ENCODE results near the gene MYRIP.

Gene MYRIP

GRCh38 chr3:40208251-40208650 lies 398.8 kb downstream of the MYRIP start:
- Histone ChIP-seq H3K4me1 (ENCODE audit: control insufficient read depth, insufficient read depth, low read length) (0 out of 2 replicates have a peak, but pooled peaks cover 3% of the 10 kb centered on the region), H3K27me3 (ENCODE audit: control insufficient read depth, insufficient read depth, low read length) (no peaks in the 10 kb centered on the region), H3K36me3 (ENCODE audit: control insufficient read depth, insufficient read depth, low read length) (no peaks in the 10 kb centered on the region), H3K27ac (ENCODE audit: low read depth, low read length) (no peak overlapping the region), H3K4me3 (ENCODE audit: low read depth, low read length) (no peak overlapping the region), H3K9me3 (ENCODE audit: control insufficient read depth, insufficient read depth, low read depth, low read length) (no peaks in the 10 kb centered on the region), H3K9ac (ENCODE audit: low read length) (no peak overlapping the region)

- Histone ChIP-seq H3K4me1 (ENCODE audit: control insufficient read depth, insufficient read depth, low read length) (no peaks in the 10 kb centered on the region), H3K36me3 (ENCODE audit: control insufficient read depth, insufficient read depth, low read length) (no peaks in the 10 kb centered on the region), H3K4me3 (ENCODE audit: low read depth, low read length) (no peak overlapping the region), H3K27ac (ENCODE audit: low read depth, low read length) (no peak overlapping the region), H3K9ac (ENCODE audit: low read length) (no peak overlapping the region), H3K9me3 (ENCODE audit: control insufficient read depth, insufficient read depth, low read depth, low read length) (no peaks in the 10 kb centered on the region), H3K27me3 (ENCODE audit: control insufficient read depth, insufficient read depth, low read length) (no peaks in the 10 kb centered on the region)
Measured at GRCh38 chr3:40211579-40211978, 402.2 kb downstream of the MYRIP start.

GRCh38 chr3:40213556-40213955 lies 404.1 kb downstream of the MYRIP start:
- H3K27ac ChIP-seq (ENCODE audit: low read depth, low read length): no peak overlapping the region
- no peaks in the 10 kb centered on the region for H3K36me3 ChIP-seq (ENCODE audit: control insufficient read depth, insufficient read depth, low read length)
- H3K9me3 ChIP-seq (ENCODE audit: control insufficient read depth, insufficient read depth, low read depth, low read length): no peaks in the 10 kb centered on the region
- H3K9ac ChIP-seq (ENCODE audit: low read length): no peak overlapping the region
- no peaks in the 10 kb centered on the region for H3K27me3 ChIP-seq (ENCODE audit: control insufficient read depth, insufficient read depth, low read length)
- no peaks in the 10 kb centered on the region for H3K4me1 ChIP-seq (ENCODE audit: control insufficient read depth, insufficient read depth, low read length)
- H3K4me3 ChIP-seq (ENCODE audit: low read depth, low read length): no peak overlapping the region

DNA sequence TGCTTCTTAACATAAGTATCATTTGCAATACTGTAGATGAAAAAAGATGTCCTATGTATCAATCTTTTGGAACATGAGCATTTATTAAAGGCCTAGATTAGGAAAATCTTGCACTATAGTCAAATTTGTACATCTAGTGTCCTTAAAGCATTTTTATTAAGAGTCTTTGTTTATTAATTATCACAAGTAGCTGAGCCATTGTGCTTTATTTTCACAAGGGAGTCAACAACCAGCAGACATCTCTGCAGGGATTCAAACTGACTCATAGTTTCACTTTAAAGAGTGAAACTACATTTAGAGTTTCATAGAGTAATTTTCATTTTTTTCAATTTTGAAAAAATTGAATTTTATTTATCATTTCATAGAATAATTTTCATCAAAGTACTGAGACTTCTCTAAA lies 405.6 kb downstream of the MYRIP start:
- H3K9ac ChIP-seq (ENCODE audit: low read length): no peak overlapping the region
- H3K9me3 ChIP-seq (ENCODE audit: control insufficient read depth, insufficient read depth, low read depth, low read length): no peaks in the 10 kb centered on the region
- no peak overlapping the region for H3K27ac ChIP-seq (ENCODE audit: low read depth, low read length)
- H3K27me3 ChIP-seq (ENCODE audit: control insufficient read depth, insufficient read depth, low read length): no peaks in the 10 kb centered on the region
- no peaks in the 10 kb centered on the region for H3K4me1 ChIP-seq (ENCODE audit: control insufficient read depth, insufficient read depth, low read length)
- no peaks in the 10 kb centered on the region for H3K36me3 ChIP-seq (ENCODE audit: control insufficient read depth, insufficient read depth, low read length)
- H3K4me3 ChIP-seq (ENCODE audit: low read depth, low read length): no peak overlapping the region

- no peaks in the 10 kb centered on the region for H3K27me3 ChIP-seq (ENCODE audit: control insufficient read depth, insufficient read depth, low read length)
- H3K9me3 ChIP-seq (ENCODE audit: control insufficient read depth, insufficient read depth, low read depth, low read length): no peaks in the 10 kb centered on the region
- no peaks in the 10 kb centered on the region for H3K36me3 ChIP-seq (ENCODE audit: control insufficient read depth, insufficient read depth, low read length)
- no peak overlapping the region for H3K27ac ChIP-seq (ENCODE audit: low read depth, low read length)
- no peak overlapping the region for H3K4me3 ChIP-seq (ENCODE audit: low read depth, low read length)
- H3K4me1 ChIP-seq (ENCODE audit: control insufficient read depth, insufficient read depth, low read length): no peaks in the 10 kb centered on the region
- no peak overlapping the region for H3K9ac ChIP-seq (ENCODE audit: low read length)
Measured at GRCh38 chr3:40216471-40216870, 407.1 kb downstream of the MYRIP start.

GRCh38 chr3:40223856-40224255 lies 414.4 kb downstream of the MYRIP start:
- Histone ChIP-seq H3K9me3 (ENCODE audit: control insufficient read depth, insufficient read depth, low read depth, low read length) (no peaks in the 10 kb centered on the region), H3K36me3 (ENCODE audit: control insufficient read depth, insufficient read depth, low read length) (no peaks in the 10 kb centered on the region), H3K4me1 (ENCODE audit: control insufficient read depth, insufficient read depth, low read length) (no peaks in the 10 kb centered on the region), H3K27ac (ENCODE audit: low read depth, low read length) (no peak overlapping the region), H3K27me3 (ENCODE audit: control insufficient read depth, insufficient read depth, low read length) (no peaks in the 10 kb centered on the region), H3K4me3 (ENCODE audit: low read depth, low read length) (no peak overlapping the region), H3K9ac (ENCODE audit: low read length) (no peak overlapping the region)

DNA sequence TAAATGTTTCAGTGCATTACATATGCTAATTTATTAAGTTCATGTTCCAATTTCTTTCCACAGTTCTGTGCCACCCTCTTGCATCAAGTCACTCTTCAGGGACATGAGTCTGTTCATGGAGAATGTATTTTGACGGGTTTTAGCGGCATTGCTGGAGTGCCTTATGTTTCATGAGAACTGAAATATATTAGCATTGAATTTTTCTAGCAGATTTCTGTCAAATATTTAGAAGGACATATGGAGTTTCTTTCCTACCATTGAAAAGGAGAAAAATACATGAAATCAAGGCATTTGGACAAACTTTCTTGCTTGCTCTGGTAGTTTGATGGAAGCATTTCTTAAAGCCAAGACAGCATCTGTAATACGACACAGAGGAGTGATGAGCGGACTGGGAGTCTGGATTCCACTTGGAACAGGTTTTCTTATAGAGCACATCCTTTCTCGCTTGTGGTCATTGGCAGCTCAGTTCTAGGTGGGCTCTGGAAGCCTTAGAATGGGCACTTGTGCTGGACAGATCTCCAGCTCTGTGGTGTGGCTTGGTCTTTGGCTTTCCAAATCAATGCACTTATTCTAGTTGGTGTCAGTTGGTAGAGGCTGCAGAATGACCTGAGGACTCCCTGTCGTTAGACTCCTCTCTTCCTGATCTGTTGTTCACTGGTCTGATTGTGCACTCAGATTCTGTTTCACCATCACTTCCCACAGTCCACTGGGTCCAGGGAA lies 415.5 kb downstream of the MYRIP start:
- Histone ChIP-seq H3K36me3 (ENCODE audit: control insufficient read depth, insufficient read depth, low read length) (no peaks in the 10 kb centered on the region), H3K27ac (ENCODE audit: low read depth, low read length) (no peak overlapping the region), H3K9ac (ENCODE audit: low read length) (no peak overlapping the region), H3K4me1 (ENCODE audit: control insufficient read depth, insufficient read depth, low read length) (no peaks in the 10 kb centered on the region), H3K27me3 (ENCODE audit: control insufficient read depth, insufficient read depth, low read length) (no peaks in the 10 kb centered on the region), H3K4me3 (ENCODE audit: low read depth, low read length) (no peak overlapping the region), H3K9me3 (ENCODE audit: control insufficient read depth, insufficient read depth, low read depth, low read length) (no peaks in the 10 kb centered on the region)

DNA sequence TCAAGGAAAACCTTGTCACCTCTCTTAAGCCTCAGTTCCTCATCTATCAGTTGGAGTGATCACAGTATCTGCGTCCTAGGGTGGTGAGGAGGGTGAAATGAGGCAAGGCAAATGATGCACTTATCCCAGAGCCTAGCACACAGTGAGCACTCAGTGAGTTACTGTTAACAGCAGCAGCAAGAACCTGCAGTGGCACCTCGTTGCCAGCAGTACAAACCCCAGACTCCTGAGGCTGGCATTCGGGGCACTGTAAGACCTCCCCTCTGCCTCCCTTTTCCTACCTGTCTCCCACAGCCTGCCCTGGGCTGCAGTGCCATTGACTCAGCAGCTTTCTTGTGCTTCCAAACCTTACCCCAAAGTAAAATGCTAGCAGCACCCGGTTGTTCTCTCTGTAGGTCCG lies 417.2 kb downstream of the MYRIP start:
- Histone ChIP-seq H3K9ac (ENCODE audit: low read length) (no peak overlapping the region), H3K27ac (ENCODE audit: low read depth, low read length) (no peak overlapping the region), H3K9me3 (ENCODE audit: control insufficient read depth, insufficient read depth, low read depth, low read length) (no peaks in the 10 kb centered on the region), H3K36me3 (ENCODE audit: control insufficient read depth, insufficient read depth, low read length) (no peaks in the 10 kb centered on the region), H3K4me1 (ENCODE audit: control insufficient read depth, insufficient read depth, low read length) (no peaks in the 10 kb centered on the region), H3K27me3 (ENCODE audit: control insufficient read depth, insufficient read depth, low read length) (no peaks in the 10 kb centered on the region), H3K4me3 (ENCODE audit: low read depth, low read length) (no peak overlapping the region)

DNA sequence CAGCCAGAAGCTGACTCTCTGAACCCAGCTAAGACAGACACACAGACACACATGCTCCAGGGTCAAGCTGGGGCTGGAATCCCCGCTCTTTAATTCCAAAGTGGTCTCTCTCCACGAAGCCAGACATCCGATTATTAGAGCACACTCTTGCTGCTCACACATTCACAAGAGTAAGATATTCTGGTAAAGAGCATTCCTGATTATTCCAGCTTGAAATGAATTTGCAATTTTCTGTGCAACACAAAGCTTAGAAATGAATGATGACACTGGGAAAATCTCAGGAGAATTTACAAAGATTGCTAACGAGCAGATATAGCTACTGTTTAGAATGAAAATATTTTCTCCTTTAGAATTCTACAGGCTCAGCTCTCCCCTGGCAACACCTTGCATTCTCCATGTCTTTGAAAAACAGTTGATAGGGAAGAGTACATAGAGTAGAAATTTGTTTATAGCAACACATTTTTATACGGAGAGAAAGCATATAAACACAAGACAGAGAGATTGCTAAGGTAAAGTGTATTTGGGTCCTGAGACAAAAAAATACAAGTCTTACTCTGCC lies 419.5 kb downstream of the MYRIP start:
- no peaks in the 10 kb centered on the region for H3K9me3 ChIP-seq (ENCODE audit: control insufficient read depth, insufficient read depth, low read depth, low read length)
- no peak overlapping the region for H3K4me3 ChIP-seq (ENCODE audit: low read depth, low read length)
- H3K9ac ChIP-seq (ENCODE audit: low read length): no peak overlapping the region
- no peaks in the 10 kb centered on the region for H3K36me3 ChIP-seq (ENCODE audit: control insufficient read depth, insufficient read depth, low read length)
- H3K27ac ChIP-seq (ENCODE audit: low read depth, low read length): no peak overlapping the region
- H3K4me1 ChIP-seq (ENCODE audit: control insufficient read depth, insufficient read depth, low read length): no peaks in the 10 kb centered on the region
- no peaks in the 10 kb centered on the region for H3K27me3 ChIP-seq (ENCODE audit: control insufficient read depth, insufficient read depth, low read length)

- Histone ChIP-seq H3K27me3 (ENCODE audit: control insufficient read depth, insufficient read depth, low read length) (no peaks in the 10 kb centered on the region), H3K4me1 (ENCODE audit: control insufficient read depth, insufficient read depth, low read length) (no peaks in the 10 kb centered on the region), H3K36me3 (ENCODE audit: control insufficient read depth, insufficient read depth, low read length) (no peaks in the 10 kb centered on the region), H3K4me3 (ENCODE audit: low read depth, low read length) (no peak overlapping the region), H3K27ac (ENCODE audit: low read depth, low read length) (no peak overlapping the region), H3K9me3 (ENCODE audit: control insufficient read depth, insufficient read depth, low read depth, low read length) (no peaks in the 10 kb centered on the region), H3K9ac (ENCODE audit: low read length) (no peak overlapping the region)
Measured at GRCh38 chr3:40229386-40229785, 420.0 kb downstream of the MYRIP start.

DNA sequence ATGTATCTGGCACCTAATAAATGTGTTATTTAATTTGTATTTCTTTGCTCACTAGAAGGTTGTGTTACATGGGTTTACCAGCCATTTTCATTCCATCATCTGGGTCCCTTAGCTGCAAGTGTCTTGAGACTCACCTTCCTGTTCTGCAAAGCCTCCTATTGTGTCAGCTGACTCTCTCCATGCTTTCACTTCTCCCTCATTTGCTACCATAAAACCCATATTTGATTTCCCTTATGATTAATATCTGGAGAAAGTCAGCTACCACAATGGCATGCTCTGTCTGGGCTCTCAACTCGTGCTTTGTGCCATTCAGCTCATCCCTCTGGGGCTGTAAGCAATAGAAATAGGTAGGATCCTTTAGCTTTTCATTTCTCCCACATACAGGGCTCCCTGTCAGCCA lies 420.6 kb downstream of the MYRIP start:
- Histone ChIP-seq H3K9ac (ENCODE audit: low read length) (no peak overlapping the region), H3K27me3 (ENCODE audit: control insufficient read depth, insufficient read depth, low read length) (no peaks in the 10 kb centered on the region), H3K4me1 (ENCODE audit: control insufficient read depth, insufficient read depth, low read length) (no peaks in the 10 kb centered on the region), H3K4me3 (ENCODE audit: low read depth, low read length) (no peak overlapping the region), H3K9me3 (ENCODE audit: control insufficient read depth, insufficient read depth, low read depth, low read length) (no peaks in the 10 kb centered on the region), H3K36me3 (ENCODE audit: control insufficient read depth, insufficient read depth, low read length) (no peaks in the 10 kb centered on the region), H3K27ac (ENCODE audit: low read depth, low read length) (no peak overlapping the region)

All from HUES6 (cell line).